ENCODE data around the gene MCRS1.
"Not testable (repeated sequence)": the region's sequence is repeated elsewhere in the genome, so short reads cannot be mapped to it uniquely, and the experiment has no call there.

Gene MCRS1

DNA sequence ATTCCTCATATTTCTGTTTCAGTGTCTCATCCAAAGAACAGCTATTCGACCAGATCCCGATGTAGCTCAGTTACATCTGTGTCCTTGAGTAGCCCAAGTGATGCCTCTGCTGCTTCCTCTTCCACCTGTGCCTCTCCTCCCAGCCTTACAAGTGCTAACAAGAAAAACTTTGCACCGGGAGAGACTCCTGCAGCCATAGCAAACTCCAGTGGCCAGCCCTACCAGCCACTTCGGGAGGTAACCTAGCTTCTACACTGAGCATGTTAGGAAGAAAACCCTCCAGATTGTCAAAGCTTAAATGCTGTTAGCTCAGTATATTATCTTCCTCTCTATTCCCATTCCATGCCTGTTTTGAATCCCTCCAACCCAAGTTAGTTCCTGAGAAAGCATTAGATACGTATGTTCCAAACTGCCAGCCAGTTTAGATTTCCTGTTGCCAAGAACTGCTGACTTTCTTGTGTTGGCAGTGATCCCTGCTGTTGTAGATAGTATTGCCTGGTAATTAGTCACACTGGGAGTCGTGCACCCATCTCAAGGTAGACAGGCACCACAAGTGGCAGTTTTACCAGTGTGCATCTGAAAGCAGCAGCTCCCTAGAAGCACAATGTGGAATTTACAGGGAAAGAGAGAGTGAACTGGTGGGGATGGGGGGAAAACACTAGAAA, 43.1 kb downstream of the MCRS1 start:
- FAIRE-seq = no peak
- no peak for DNase-seq (ENCODE audit: insufficient read length, low spot score)
- TF ChIP-seq TAF1 (IDR thresholded peaks at IDR 0.05; ENCODE audit: low read depth, low read length) (no peak), PAX5 (IDR thresholded peaks at IDR 0.05; ENCODE audit: insufficient read depth, low read length, severe bottlenecking) (no peak), POU2F2 (IDR thresholded peaks at IDR 0.05; ENCODE audit: low read depth, low read length) (no peak), POLR2A (IDR thresholded peaks at IDR 0.05; ENCODE audit: low read depth, low read length) (no peak), POLR2AphosphoS5 (IDR thresholded peaks at IDR 0.05; ENCODE audit: low read depth, low read length) (no peak), SPI1 (IDR thresholded peaks at IDR 0.05; ENCODE audit: low read depth, low read length) (no peak)

GRCh38 chr12:49521389-49521788, 46.6 kb downstream of the MCRS1 start:
- FAIRE-seq = no peak
- TF ChIP-seq SPI1 (IDR thresholded peaks at IDR 0.05; ENCODE audit: low read depth, low read length) = no peak
- TF ChIP-seq POLR2A (IDR thresholded peaks at IDR 0.05; ENCODE audit: low read depth, low read length) = no peak
- no peak for TF ChIP-seq POLR2AphosphoS5 (IDR thresholded peaks at IDR 0.05; ENCODE audit: low read depth, low read length)
- TF ChIP-seq TAF1 (IDR thresholded peaks at IDR 0.05; ENCODE audit: low read depth, low read length) = no peak
- TF ChIP-seq PAX5 (IDR thresholded peaks at IDR 0.05; ENCODE audit: insufficient read depth, low read length, severe bottlenecking) = no peak
- TF ChIP-seq POU2F2 (IDR thresholded peaks at IDR 0.05; ENCODE audit: low read depth, low read length) = no peak
- DNase-seq (ENCODE audit: insufficient read length, low spot score) = no peak

DNA sequence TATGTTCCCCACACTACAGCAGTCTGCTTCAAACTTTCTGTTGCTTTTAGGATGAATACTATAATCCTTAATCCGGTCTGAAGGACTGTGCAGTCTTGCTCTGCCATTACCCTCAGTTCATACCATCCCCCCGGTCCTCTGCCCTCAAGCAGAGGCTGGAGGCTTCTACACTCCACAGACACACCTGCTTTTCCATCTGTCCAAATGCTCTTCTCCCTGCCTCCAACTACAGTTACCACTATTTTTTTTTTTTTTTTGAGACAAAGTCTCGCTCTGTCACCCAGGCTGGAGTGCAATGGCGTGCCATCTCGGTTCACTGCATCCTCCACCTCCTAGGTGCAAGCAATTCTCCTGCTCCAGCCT, 48.4 kb downstream of the MCRS1 start:
- no peak for FAIRE-seq
- no peak for DNase-seq (ENCODE audit: insufficient read length, low spot score)
- no peak for TF ChIP-seq POLR2A (IDR thresholded peaks at IDR 0.05; ENCODE audit: low read depth, low read length)
- TF ChIP-seq POU2F2 (IDR thresholded peaks at IDR 0.05; ENCODE audit: low read depth, low read length) = no peak
- TF ChIP-seq POLR2AphosphoS5 (IDR thresholded peaks at IDR 0.05; ENCODE audit: low read depth, low read length) = no peak
- no peak for TF ChIP-seq SPI1 (IDR thresholded peaks at IDR 0.05; ENCODE audit: low read depth, low read length)
- TF ChIP-seq TAF1 (IDR thresholded peaks at IDR 0.05; ENCODE audit: low read depth, low read length) = no peak
- TF ChIP-seq PAX5 (IDR thresholded peaks at IDR 0.05; ENCODE audit: insufficient read depth, low read length, severe bottlenecking) = no peak

- TF ChIP-seq POU2F2 (IDR thresholded peaks at IDR 0.05; ENCODE audit: low read depth, low read length) = no peak
- TF ChIP-seq SPI1 (IDR thresholded peaks at IDR 0.05; ENCODE audit: low read depth, low read length) = no peak
- no peak for TF ChIP-seq PAX5 (IDR thresholded peaks at IDR 0.05; ENCODE audit: insufficient read depth, low read length, severe bottlenecking)
- TF ChIP-seq TAF1 (IDR thresholded peaks at IDR 0.05; ENCODE audit: low read depth, low read length) = no peak
- no peak for TF ChIP-seq POLR2A (IDR thresholded peaks at IDR 0.05; ENCODE audit: low read depth, low read length)
- TF ChIP-seq POLR2AphosphoS5 (IDR thresholded peaks at IDR 0.05; ENCODE audit: low read depth, low read length) = no peak
- DNase-seq (ENCODE audit: insufficient read length, low spot score) (no peak), FAIRE-seq (no peak)
Measured at GRCh38 chr12:49518914-49519573, 48.9 kb downstream of the MCRS1 start.

- DNase-seq (ENCODE audit: insufficient read length, low spot score) = no peak
- TF ChIP-seq POLR2AphosphoS5 (IDR thresholded peaks at IDR 0.05; ENCODE audit: low read depth, low read length) = no peak
- TF ChIP-seq PAX5 (IDR thresholded peaks at IDR 0.05; ENCODE audit: insufficient read depth, low read length, severe bottlenecking) = no peak
- no peak for TF ChIP-seq POLR2A (IDR thresholded peaks at IDR 0.05; ENCODE audit: low read depth, low read length)
- no peak for TF ChIP-seq TAF1 (IDR thresholded peaks at IDR 0.05; ENCODE audit: low read depth, low read length)
- no peak for TF ChIP-seq SPI1 (IDR thresholded peaks at IDR 0.05; ENCODE audit: low read depth, low read length)
- TF ChIP-seq POU2F2 (IDR thresholded peaks at IDR 0.05; ENCODE audit: low read depth, low read length) = no peak
- no peak for FAIRE-seq
Measured at GRCh38 chr12:49515266-49515665, 52.7 kb downstream of the MCRS1 start.

DNA sequence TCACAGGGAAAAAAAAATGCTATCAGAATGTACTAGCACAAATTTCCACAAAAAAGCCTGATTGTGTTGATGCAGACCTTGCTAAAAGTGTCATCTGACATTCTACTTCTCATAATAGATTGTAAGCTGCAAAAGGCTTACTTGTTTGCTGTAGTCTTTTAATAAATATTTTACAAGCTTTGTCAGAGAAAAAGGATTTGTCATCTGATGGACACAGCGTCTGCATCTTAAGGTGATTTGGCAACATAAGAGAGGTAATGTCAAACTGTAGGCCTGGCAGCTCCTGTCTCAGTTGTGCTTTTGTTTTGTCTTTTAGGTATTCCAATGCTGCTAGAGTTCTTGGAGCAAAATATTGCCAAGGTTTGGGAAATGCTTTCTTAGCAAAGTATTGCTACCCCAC, 55.4 kb downstream of the MCRS1 start:
- DNase-seq (ENCODE audit: insufficient read length, low spot score) (no peak), FAIRE-seq (no peak)
- TF ChIP-seq POLR2AphosphoS5 (IDR thresholded peaks at IDR 0.05; ENCODE audit: low read depth, low read length) (no peak), SPI1 (IDR thresholded peaks at IDR 0.05; ENCODE audit: low read depth, low read length) (no peak)

GRCh38 chr12:49511410-49511809, 56.5 kb downstream of the MCRS1 start:
- TF ChIP-seq PAX5 (IDR thresholded peaks at IDR 0.05; ENCODE audit: insufficient read depth, low read length, severe bottlenecking) = no peak
- FAIRE-seq = no peak
- no peak for DNase-seq (ENCODE audit: insufficient read length, low spot score)

DNA sequence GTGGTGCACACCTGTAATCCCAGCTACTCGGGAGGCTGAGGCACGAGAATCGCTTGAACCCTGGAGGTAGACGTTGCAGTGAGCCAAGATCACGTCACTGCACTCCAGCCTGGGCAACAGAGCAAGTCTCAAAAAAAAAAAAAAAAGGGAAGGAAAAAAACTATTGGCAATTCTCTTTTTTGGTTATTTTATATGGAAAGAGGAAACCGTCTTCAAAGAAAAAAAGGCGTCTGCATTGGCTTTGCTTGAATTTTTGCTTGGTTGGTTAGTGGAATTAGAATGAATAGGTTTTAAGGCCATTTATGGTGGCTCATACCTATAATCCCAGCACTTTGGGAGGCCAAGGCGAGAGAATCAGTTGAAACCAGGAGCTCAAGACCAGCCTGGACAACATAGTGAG, 58.3 kb downstream of the MCRS1 start:
- not testable (repeated sequence) for FAIRE-seq; DNase-seq (ENCODE audit: insufficient read length, low spot score)
